ENCODE results near the gene CNOT6.

Gene CNOT6

DNA sequence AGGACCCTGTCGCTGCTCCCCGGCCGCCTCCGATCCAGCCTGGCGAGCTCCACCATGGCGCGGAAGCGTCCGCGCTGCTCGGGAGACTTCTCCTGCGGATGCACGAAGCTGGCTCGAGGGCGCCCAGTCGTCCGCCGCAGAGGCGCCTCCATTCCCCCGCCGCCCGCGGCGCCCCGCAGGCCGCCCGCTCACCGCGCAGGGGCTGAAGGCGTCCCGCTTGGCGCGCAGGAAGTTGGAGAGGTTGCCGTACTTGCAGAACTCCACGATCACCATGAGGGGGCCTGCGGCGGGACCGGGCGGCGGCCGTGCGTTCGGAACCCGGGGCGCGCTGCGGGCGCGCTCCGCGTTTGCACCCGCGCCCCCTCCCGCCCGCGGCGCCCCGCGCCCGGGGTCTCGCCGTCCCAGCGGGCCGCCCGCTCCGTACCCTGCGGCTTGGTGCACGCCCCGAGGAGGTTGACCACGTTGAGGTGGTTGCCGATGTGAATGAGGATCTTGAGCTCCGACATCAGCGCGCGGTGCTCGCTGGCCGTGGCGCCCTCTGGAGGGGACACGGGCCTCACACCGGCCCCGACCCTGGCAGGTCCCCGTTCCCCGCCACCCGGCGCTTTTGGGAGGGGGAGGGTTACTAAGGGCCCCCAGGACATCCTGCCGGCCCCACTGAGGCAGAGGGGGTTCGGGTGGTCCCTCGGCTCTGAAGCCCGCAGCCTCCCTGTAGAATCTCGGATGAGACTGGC is 124.8 kb downstream of the CNOT6 start (continued):
- TF ChIP-seq REPIN1 (tag by site-specific recombination; IDR thresholded peaks at IDR 0.05; ENCODE audit: low read depth) (no peak), ZBTB10 (tag by site-specific recombination; IDR thresholded peaks at IDR 0.05) (no peak), ZNF624 (tag by site-specific recombination; IDR thresholded peaks at IDR 0.05) (no peak), ZNF677 (tag by site-specific recombination; IDR thresholded peaks at IDR 0.05) (0 out of 2 replicates have a peak, but pooled peaks have one; percentile 16), ZFP41 (tag by site-specific recombination; IDR thresholded peaks at IDR 0.05; ENCODE audit: borderline replicate concordance) (no peak), ZNF621 (tag by site-specific recombination; IDR thresholded peaks at IDR 0.05) (no peak), ZNF664 (tag by site-specific recombination; IDR thresholded peaks at IDR 0.05) (no peak), ZFP37 (tag by site-specific recombination; IDR thresholded peaks at IDR 0.05) (no peak), ZEB2 (tag by site-specific recombination; IDR thresholded peaks at IDR 0.05) (0 out of 2 replicates have a peak, but pooled peaks have one; percentile 56), ZNF211 (tag by site-specific recombination; IDR thresholded peaks at IDR 0.05; ENCODE audit: low read depth) (no peak), ZNF391 (tag by site-specific recombination; IDR thresholded peaks at IDR 0.05; ENCODE audit: borderline replicate concordance, low read depth) (no peak), HOXC10 (CRISPR knock-in tag; IDR thresholded peaks at IDR 0.05) (no peak), ZNF529 (tag by site-specific recombination; IDR thresholded peaks at IDR 0.05; ENCODE audit: insufficient replicate concordance) (no peak), ZSCAN30 (tag by site-specific recombination; IDR thresholded peaks at IDR 0.05) (0 out of 2 replicates have a peak, but pooled peaks have one; percentile 46), ZFP69B (tag by site-specific recombination; IDR thresholded peaks at IDR 0.05) (no peak), ZNF701 (tag by site-specific recombination; IDR thresholded peaks at IDR 0.05) (no peak), AEBP2 (tag by site-specific recombination; IDR thresholded peaks at IDR 0.05; ENCODE audit: borderline replicate concordance) (no peak), ZNF10 (tag by site-specific recombination; IDR thresholded peaks at IDR 0.05) (no peak), CTCF (tag by site-specific recombination; IDR thresholded peaks at IDR 0.05) (peak; percentile 74), GFI1B (tag by site-specific recombination; IDR thresholded peaks at IDR 0.05) (no peak), ZNF133 (tag by site-specific recombination; IDR thresholded peaks at IDR 0.05) (no peak), ZNF777 (tag by site-specific recombination; IDR thresholded peaks at IDR 0.05; ENCODE audit: borderline replicate concordance) (peak; percentile 65; the same call in 1 of the 2 replicates), ZNF19 (tag by site-specific recombination; IDR thresholded peaks at IDR 0.05; ENCODE audit: low read depth) (no peak), ZBTB20 (tag by site-specific recombination; IDR thresholded peaks at IDR 0.05) (peak; percentile 86), ZFP3 (tag by site-specific recombination; IDR thresholded peaks at IDR 0.05; ENCODE audit: low read depth) (no peak), ZSCAN16 (tag by site-specific recombination; IDR thresholded peaks at IDR 0.05) (no peak), OSR2 (tag by site-specific recombination; IDR thresholded peaks at IDR 0.05) (no peak)
- TF ChIP-seq, protein P1, sequence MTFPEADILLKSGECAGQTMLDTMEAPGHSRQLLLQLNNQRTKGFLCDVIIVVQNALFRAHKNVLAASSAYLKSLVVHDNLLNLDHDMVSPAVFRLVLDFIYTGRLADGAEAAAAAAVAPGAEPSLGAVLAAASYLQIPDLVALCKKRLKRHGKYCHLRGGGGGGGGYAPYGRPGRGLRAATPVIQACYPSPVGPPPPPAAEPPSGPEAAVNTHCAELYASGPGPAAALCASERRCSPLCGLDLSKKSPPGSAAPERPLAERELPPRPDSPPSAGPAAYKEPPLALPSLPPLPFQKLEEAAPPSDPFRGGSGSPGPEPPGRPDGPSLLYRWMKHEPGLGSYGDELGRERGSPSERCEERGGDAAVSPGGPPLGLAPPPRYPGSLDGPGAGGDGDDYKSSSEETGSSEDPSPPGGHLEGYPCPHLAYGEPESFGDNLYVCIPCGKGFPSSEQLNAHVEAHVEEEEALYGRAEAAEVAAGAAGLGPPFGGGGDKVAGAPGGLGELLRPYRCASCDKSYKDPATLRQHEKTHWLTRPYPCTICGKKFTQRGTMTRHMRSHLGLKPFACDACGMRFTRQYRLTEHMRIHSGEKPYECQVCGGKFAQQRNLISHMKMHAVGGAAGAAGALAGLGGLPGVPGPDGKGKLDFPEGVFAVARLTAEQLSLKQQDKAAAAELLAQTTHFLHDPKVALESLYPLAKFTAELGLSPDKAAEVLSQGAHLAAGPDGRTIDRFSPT (tag by site-specific recombination; IDR thresholded peaks at IDR 0.05): no peak
- TF ChIP-seq, protein P2, sequence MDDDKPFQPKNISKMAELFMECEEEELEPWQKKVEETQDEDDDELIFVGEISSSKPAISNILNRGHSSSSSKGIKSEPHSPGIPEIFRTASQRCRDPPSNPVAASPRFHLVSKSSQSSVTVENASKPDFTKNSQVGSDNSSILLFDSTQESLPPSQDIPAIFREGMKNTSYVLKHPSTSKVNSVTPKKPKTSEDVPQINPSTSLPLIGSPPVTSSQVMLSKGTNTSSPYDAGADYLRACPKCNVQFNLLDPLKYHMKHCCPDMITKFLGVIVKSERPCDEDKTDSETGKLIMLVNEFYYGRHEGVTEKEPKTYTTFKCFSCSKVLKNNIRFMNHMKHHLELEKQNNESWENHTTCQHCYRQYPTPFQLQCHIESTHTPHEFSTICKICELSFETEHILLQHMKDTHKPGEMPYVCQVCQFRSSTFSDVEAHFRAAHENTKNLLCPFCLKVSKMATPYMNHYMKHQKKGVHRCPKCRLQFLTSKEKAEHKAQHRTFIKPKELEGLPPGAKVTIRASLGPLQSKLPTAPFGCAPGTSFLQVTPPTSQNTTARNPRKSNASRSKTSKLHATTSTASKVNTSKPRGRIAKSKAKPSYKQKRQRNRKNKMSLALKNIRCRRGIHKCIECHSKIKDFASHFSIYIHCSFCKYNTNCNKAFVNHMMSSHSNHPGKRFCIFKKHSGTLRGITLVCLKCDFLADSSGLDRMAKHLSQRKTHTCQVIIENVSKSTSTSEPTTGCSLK (tag by site-specific recombination; IDR thresholded peaks at IDR 0.05): no peak
